AG08396 (cell line): Measurements from ENCODE around the gene UGT1A5.
A peak's percentile ranks its signal among the peaks of the same experiment; 100 is the strongest.
"Not testable (repeated sequence)": the region's sequence is repeated elsewhere in the genome, so short reads cannot be mapped to it uniquely, and the experiment has no call there.

Experiments
- DNase-seq: peaks from one replicate; pipeline ENCODE4 v3.0.0; 2012; ENCODE audit warnings: low spot score, mixed read lengths

Gene UGT1A5

DNA sequence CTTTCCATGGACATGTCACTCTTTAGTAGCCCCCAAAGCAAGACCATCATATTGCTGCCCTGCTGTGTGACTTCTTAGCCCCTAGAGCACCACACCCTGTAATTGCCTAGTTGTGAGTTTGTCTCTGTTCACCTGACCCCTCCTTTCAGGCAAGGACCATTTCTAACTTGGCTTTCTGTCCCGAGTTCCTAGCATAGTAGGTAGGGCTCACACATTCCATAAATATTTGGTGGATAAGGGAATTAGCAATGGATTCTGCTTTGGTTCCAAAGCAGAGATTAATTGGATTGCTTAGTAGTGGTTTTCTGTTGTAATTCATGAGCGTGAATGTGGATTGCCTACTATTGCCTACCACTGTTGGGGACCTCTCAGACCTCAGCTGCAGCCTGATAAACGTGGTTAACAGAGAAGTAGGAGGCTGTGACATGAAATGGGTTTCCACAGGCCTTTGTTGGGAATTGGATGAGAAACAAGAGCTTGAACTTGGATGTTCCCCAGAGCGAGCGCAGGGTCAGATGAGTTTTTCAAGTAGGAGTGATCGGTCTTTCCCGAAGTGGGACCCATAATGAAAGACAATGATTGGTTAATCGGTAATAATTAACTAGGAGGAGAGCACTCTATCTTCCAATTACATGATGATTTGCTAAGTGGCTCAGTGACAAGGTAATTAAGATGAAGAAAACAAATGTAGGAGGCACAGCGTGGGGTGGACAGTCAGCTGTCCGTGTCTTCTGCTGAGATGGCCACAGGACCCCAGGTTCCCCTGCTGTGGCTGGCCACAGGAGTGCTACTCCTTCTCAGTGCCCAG, 34.0 kb downstream of the UGT1A5 start:
- no peak for DNase-seq

GRCh38 chr2:233747283-233747544, 34.5 kb downstream of the UGT1A5 start:
- DNase-seq: no peak

DNA sequence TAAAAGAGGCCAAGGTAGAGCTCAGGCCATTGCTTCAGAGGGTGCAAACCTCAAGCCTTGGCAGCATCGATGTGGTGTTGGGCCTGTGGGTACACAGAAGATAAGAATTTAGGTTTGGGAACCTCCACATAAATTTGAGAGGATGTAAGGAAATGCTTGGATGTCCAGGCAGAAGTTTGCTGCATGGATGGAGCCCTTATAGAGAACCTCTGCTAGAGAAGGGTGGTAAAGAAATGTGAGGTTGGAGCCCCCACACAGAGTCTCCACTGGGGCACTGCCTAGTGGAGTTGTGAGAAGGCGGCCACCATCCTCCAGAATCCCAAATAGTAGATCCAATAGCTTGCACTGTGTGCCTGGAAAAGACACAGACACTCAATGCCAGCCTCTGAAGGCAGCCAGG, 38.0 kb downstream of the UGT1A5 start:
- not testable (repeated sequence) for DNase-seq

- not testable (repeated sequence) for DNase-seq
Measured at GRCh38 chr2:233751212-233752009, 38.7 kb downstream of the UGT1A5 start.

- no peak for DNase-seq
Measured at GRCh38 chr2:233754872-233755611, 42.3 kb downstream of the UGT1A5 start.

DNA sequence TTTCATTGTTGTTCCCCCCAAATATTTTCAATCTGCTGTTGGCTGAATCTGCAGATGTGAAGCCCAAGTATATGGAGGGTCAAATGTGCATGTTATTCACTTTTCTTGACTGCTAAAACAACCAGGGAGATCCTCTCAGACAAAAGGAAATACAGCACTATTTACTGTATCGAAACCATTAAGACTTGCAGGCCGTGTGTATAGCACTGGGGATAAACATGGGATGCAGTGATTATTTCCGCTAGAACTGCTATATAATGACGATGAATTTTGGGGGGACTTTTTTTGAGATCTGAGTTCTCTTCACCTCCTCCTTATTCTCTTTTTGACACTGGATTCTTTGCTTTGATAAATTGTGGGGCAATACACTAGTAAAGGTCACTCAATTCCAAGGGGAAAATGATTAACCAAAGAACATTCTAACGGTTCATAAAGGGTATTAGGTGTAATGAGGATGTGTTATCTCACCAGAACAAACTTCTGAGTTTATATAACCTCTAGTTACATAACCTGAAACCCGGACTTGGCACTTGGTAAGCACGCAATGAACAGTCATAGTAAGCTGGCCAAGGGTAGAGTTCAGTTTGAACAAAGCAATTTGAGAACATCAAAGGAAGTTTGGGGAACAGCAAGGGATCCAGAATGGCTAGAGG, 43.8 kb downstream of the UGT1A5 start:
- DNase-seq: no peak

DNA sequence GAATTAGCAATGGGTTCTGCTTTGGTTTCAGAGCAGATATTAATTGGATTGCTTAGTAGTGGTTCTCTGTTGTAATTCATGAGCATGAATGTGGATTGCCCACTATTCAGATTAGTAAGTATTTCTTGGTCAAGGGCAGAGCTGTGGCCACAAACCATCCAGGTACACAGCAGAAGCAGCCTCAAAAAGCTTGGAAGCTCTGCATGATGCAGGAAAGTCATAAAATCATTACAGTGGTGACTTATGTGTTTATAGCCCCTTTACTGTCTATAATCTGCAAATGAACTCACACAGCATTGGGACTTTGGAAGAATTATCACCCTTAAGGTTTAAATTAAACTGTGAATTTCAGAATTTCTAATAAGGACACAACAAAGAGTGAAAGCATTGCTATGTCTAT, 45.4 kb downstream of the UGT1A5 start:
- no peak for DNase-seq

DNA sequence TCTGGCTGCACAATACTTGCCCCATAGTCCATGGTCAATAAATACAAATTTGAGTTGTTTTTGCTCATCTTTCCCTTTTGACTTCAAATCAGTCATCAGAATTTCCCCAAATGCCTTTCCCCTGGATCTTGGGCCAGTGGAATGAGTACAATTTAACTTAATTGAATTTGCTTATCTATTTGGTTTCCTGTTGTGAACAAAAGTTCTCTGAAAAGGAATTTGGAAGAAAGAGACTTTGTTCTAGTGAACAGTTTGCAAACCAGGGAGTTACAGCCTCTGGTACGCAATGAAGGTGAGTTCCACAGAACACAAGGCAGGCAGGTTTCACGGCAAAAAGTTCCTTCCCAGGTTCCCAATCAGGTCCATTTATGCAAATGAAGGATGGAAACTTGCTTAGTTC, 46.1 kb downstream of the UGT1A5 start:
- DNase-seq: no peak

- no peak for DNase-seq
Measured at GRCh38 chr2:233760043-233760442, 47.3 kb downstream of the UGT1A5 start, which contains the start of gene UGT1A1. Gene UGT1A1, plus strand, starts transcription at chr2:233760270. Its CDS starts 18 bp downstream, at chr2:233760288.

DNA sequence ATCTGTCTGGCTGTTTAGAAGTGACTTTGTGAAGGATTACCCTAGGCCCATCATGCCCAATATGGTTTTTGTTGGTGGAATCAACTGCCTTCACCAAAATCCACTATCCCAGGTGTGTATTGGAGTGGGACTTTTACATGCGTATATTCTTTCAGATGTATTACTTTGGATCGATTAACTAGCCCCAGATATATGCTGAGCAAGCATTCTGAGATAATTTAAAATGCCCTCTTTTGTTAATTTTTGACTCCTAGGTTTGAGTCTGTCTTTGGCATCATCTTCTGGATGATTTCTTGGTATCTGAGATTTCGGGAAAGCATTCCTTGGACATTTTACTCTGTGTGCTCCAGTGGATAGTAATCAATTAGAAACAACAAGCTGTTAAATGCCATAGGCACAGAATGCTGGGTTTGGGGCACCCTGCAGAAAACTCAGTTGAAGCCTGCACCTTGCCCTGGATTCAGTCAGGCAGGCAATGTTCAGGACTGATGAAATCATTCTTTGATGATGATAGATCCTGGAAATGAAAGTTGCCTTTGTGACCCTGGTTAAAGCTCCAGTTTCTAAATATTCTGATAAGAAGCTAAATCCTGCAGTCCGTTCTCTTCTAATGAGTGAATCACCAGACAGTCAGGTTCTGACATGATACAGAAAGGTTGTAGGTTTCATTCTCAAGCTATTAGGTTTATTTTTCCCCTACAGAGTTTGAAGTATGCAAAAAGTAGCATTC, 48.5 kb downstream of the UGT1A5 start:
- DNase-seq: no peak

DNA sequence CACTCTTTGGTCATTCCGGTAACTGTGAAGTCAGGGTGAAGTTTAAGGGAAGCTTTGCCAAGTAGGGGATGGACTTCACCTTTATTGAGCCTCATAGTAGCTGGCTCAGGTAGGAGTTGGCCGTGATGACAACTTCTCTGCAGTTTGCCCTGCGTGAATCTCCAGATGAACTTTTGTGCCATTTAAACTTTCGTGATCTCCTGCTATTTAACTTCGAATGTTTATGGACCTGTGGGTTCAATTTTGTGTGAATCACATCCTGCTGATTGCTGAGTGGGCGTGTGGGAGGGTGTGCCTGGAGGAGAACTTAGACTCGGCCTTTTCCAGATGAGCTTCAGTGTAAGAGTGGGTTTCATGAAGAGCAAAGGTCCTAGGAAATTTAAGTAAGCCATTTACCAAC, 51.6 kb downstream of the UGT1A5 start:
- peak; percentile 67 for DNase-seq

DNA sequence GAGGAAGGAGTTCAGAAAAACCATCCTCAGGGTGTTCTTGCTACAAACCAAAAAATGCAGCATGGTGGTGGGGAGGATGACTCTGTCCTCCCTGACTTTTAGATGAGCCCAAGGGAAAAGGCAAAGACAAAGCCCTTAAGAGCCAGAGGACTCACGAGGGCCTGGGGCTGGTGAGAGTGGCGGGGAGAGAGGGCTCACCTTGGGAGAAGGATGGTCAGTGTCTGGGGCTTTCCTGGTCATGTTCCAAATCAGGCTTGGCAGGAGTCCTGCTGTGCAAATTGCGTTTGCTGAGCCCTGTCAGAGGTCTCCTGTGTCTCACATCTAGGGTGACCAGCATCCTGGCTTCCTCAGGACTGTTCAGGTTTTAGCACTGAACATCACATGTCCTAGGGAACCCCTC, 52.1 kb downstream of the UGT1A5 start:
- DNase-seq: no peak

- no peak for DNase-seq
Measured at GRCh38 chr2:233766416-233766815, 53.7 kb downstream of the UGT1A5 start.

DNA sequence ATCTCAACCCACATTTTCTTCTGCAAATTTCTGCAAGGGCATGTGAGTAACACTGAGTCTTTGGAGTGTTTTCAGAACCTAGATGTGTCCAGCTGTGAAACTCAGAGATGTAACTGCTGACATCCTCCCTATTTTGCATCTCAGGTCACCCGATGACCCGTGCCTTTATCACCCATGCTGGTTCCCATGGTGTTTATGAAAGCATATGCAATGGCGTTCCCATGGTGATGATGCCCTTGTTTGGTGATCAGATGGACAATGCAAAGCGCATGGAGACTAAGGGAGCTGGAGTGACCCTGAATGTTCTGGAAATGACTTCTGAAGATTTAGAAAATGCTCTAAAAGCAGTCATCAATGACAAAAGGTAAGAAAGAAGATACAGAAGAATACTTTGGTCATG, 55.4 kb downstream of the UGT1A5 start:
- no peak for DNase-seq

DNA sequence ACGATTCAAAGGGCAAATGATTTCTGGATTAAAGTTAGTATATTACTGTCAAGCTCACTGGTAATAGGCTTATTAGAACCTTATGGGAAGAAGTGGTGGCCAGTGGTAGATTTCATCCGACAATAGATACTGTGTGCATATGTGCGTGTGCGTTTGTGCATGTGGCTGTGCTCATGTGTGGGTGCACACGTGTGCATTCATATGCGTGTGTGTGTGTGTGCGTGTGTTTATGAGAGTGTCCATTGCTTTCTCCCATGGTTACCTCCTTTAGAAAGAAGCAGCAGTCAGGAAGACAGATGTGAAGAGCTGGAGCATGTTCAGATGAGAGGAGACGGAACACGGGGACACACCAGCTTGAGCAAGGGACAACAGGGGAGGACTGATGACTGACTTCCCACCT, 56.6 kb downstream of the UGT1A5 start:
- no peak for DNase-seq

- DNase-seq: no peak
Measured at GRCh38 chr2:233772153-233772552, 59.4 kb downstream of the UGT1A5 start.

- DNase-seq: no peak
Measured at GRCh38 chr2:233772583-233772982, 59.9 kb downstream of the UGT1A5 start.

- no peak for DNase-seq
Measured at GRCh38 chr2:233773854-233774253, 61.1 kb downstream of the UGT1A5 start.

- DNase-seq: no peak
Measured at GRCh38 chr2:233775414-233775813, 62.7 kb downstream of the UGT1A5 start.

DNA sequence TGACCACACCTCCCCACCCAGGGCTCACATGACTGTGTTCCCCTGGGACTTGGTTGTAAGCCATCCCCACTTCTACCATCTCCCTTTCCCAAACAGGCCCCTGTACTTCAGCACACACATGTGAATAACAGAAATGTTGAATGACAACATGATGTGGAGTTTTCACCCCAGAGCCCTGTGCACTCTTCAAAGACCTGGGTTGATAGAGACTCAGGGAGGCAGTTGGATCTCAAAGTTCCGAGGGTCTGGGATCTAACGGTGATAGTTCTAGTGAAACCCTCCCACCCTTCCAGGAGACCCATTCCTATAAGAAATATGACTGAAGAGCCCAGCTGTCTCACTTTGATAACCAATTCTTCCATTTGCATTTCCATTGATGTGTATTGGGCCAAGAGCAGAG, 65.3 kb downstream of the UGT1A5 start, which contains the start of gene MROH2A:
TSS of gene MROH2A (plus strand) at position 301 of the 400 bp plus-strand sequence. CDS start 1,029 bp downstream, outside the sequence.
- DNase-seq: no peak

GRCh38 chr2:233779722-233780121, 67.0 kb downstream of the UGT1A5 start:
- DNase-seq: no peak
